ENCODE measurements around the gene SLC18A3. TPM values are rescaled to one million over a fixed set of nuclear protein-coding genes. Genes with fewer than 3 reads are reported as not detected.

The SLC18A3 gene
- total RNA-seq, 4 donors from 2014 or later = not detected

GRCh38 chr10:49620286-49620810 lies 10.2 kb downstream of the SLC18A3 start:
- Histone ChIP-seq H3K27ac (no peak overlapping the region), H3K4me1 (no peaks in the 10 kb centered on the region), H3K36me3 (no peaks in the 10 kb centered on the region), H3K4me3 (replicated peaks in 1 of 3) (no peak overlapping the region), H3K27me3 (no peaks in the 10 kb centered on the region), H3K9me3 (no peaks in the 10 kb centered on the region)
- no peak for DNase-seq
- intact Hi-C loops (cut with DNase I) = no loop called here
- TF ChIP-seq CTCF (IDR thresholded peaks at IDR 0.05) (no peak), POLR2A (IDR thresholded peaks at IDR 0.05) (no peak)
- 81 to 88% methylated on average over 9 to 12 of the region's 12 CpGs for WGBS, 2 donors

- intact Hi-C loops (cut with DNase I) = no loop called here
- 51 to 53% methylated on average over 6 of the region's 6 CpGs for WGBS, 2 donors
- Histone ChIP-seq H3K4me1 (no peaks in the 10 kb centered on the region), H3K9me3 (no peaks in the 10 kb centered on the region), H3K27ac (no peak overlapping the region), H3K36me3 (no peaks in the 10 kb centered on the region), H3K27me3 (no peaks in the 10 kb centered on the region), H3K4me3 (replicated peaks in 1 of 3) (no peak overlapping the region)
- no peak for DNase-seq
- no peak for TF ChIP-seq CTCF (IDR thresholded peaks at IDR 0.05)
- no peak for TF ChIP-seq POLR2A (IDR thresholded peaks at IDR 0.05)
These were observed 10.8 kb downstream of the SLC18A3 start for GRCh38 chr10:49620841-49621378.

GRCh38 chr10:49621561-49621960 lies 11.5 kb downstream of the SLC18A3 start:
- no peak overlapping the region for H3K4me3 ChIP-seq (replicated peaks in 1 of 3)
- no peak for DNase-seq
- H3K4me1 ChIP-seq = no peaks in the 10 kb centered on the region
- H3K9me3 ChIP-seq = no peaks in the 10 kb centered on the region
- WGBS, 2 donors = 42 to 50% methylated on average over 6 of the region's 6 CpGs
- no peaks in the 10 kb centered on the region for H3K36me3 ChIP-seq
- intact Hi-C loops (cut with DNase I) = no loop called here
- H3K27ac ChIP-seq = no peak overlapping the region
- H3K27me3 ChIP-seq = no peaks in the 10 kb centered on the region
- no peak for TF ChIP-seq POLR2A (IDR thresholded peaks at IDR 0.05)

- TF ChIP-seq POLR2A (IDR thresholded peaks at IDR 0.05) (no peak), CTCF (IDR thresholded peaks at IDR 0.05) (no peak)
- Histone ChIP-seq H3K4me3 (replicated peaks in 1 of 3) (no peak overlapping the region), H3K36me3 (no peaks in the 10 kb centered on the region), H3K27me3 (no peaks in the 10 kb centered on the region), H3K4me1 (no peaks in the 10 kb centered on the region), H3K27ac (no peak overlapping the region), H3K9me3 (no peaks in the 10 kb centered on the region)
- WGBS, 2 donors = 75% methylated on average over 11 of the region's 11 CpGs
- intact Hi-C loops (cut with DNase I) = no loop called here
- DNase-seq = no peak
These were observed 12.6 kb downstream of the SLC18A3 start for GRCh38 chr10:49622426-49623425.

GRCh38 chr10:49624629-49625028 lies 14.5 kb downstream of the SLC18A3 start:
- intact Hi-C loops (cut with DNase I) = no loop called here
- Histone ChIP-seq H3K4me1 (no peaks in the 10 kb centered on the region), H3K27ac (no peak overlapping the region), H3K4me3 (replicated peaks in 1 of 3) (no peak overlapping the region), H3K36me3 (no peaks in the 10 kb centered on the region), H3K9me3 (no peaks in the 10 kb centered on the region), H3K27me3 (no peaks in the 10 kb centered on the region)
- WGBS, 2 donors = 68 to 69% methylated on average over 5 of the region's 5 CpGs
- no peak for DNase-seq
- TF ChIP-seq CTCF (IDR thresholded peaks at IDR 0.05) (no peak), POLR2A (IDR thresholded peaks at IDR 0.05) (no peak)

Measured in thyroid gland (tissue), 4 donors.